DOHH2 (cell line): Measurements from ENCODE around the gene CASS4.

Experiments
- H3F3A ChIP-seq: fragments of 200-600 bp; sonication (generic), shearing (Covaris generic); 2 replicates; pipeline ENCODE4 v1.6.0; 2016; ENCODE audit warnings: antibody characterized with exemption, mild to moderate bottlenecking; ENCODE audit not compliant: control insufficient read depth, insufficient read depth
- H3K27ac ChIP-seq: fragments of 200-600 bp; sonication (generic); 2 replicates; pipeline ENCODE4 v1.5.1; 2014; ENCODE audit warnings: low read depth, mild to moderate bottlenecking, low read length, moderate library complexity
- H3K27me3 ChIP-seq: fragments of 200-600 bp; sonication (generic); 2 replicates; pipeline ENCODE4 v1.6.1; 2014; ENCODE audit warnings: mild to moderate bottlenecking, low read length, mixed read lengths; ENCODE audit not compliant: control insufficient read depth
- H3K36me3 ChIP-seq: fragments of 200-600 bp; sonication (generic); 2 replicates; pipeline ENCODE4 v1.6.1; 2014; ENCODE audit warnings: mild to moderate bottlenecking, low read length, moderate library complexity, mixed read lengths; ENCODE audit not compliant: control insufficient read depth
- H3K4me1 ChIP-seq: fragments of 200-600 bp; sonication (generic); 2 replicates; pipeline ENCODE4 v1.6.1; 2014; ENCODE audit warnings: mild to moderate bottlenecking, low read length, mixed read lengths; ENCODE audit not compliant: control insufficient read depth
- H3K4me2 ChIP-seq: fragments of 200-600 bp; sonication (generic); 2 replicates; pipeline ENCODE4 v1.6.0; 2014; ENCODE audit warnings: mild to moderate bottlenecking, low read length, moderate library complexity
- H3K4me3 ChIP-seq: fragments of 200-600 bp; sonication (generic); 2 replicates; pipeline ENCODE4 v1.5.1; 2014; ENCODE audit warnings: mild to moderate bottlenecking, low read length, mixed read lengths
- H3K79me2 ChIP-seq: fragments of 200-600 bp; sonication (generic); 2 replicates; pipeline ENCODE4 v1.6.1; 2014; ENCODE audit warnings: mild to moderate bottlenecking, low read length, mixed read lengths; ENCODE audit not compliant: control insufficient read depth
- H3K9me2 ChIP-seq: fragments of 200-600 bp; sonication (generic); replicated peaks from 2 replicates; pipeline ENCODE4 v1.6.1; 2014; ENCODE audit warnings: mild to moderate bottlenecking, low read length, mixed read lengths; ENCODE audit not compliant: control insufficient read depth
- H3K9me3 ChIP-seq: fragments of 200-600 bp; sonication (generic); 2 replicates; pipeline ENCODE4 v1.6.1; 2014; ENCODE audit warnings: antibody characterized with exemption, low read length, mixed read lengths; ENCODE audit not compliant: control insufficient read depth, insufficient read depth
- H4K20me1 ChIP-seq: fragments of 200-600 bp; sonication (generic); 2 replicates; pipeline ENCODE4 v1.6.0; 2014; ENCODE audit warnings: low read depth, mild to moderate bottlenecking, antibody characterized with exemption, low read length, moderate library complexity; ENCODE audit not compliant: control insufficient read depth, insufficient read depth
- EZH2phosphoT487 ChIP-seq: fragments of 200-600 bp; sonication (generic); IDR thresholded peaks from 2 replicates; pipeline ENCODE4 v1.6.1; 2017; ENCODE audit warnings: borderline replicate concordance, mild to moderate bottlenecking, antibody characterized with exemption, low read length, moderate library complexity, mixed read lengths
- TF ChIP-seq, protein P1 (sequence below): fragments of 200-600 bp; sonication (generic); IDR thresholded peaks from one replicate; pipeline ENCODE4 v1.5.1; 2014; ENCODE audit warnings: antibody characterized with exemption, mild to moderate bottlenecking, low read depth, low read length; ENCODE audit not compliant: poor library complexity, severe bottlenecking

Gene CASS4

DNA sequence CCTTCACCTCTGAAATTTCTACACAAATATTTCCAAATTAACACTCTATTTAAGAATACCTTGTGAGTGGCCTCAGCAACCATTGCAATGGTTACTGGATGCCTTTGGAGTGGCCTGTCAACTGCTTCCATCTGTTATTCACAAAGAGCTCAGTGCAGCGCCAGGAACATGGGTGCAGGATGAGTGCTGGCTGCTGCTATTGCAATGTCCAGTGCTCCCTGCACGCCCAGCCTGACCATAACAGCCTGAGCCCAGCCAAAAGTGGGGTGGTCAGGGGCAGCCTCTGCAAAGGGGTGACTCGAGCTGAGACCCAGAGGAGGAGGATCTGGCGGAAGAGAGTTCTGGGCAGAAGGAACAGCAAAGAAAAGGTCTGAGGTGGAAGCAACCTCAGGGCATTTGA is 18.4 kb downstream of the CASS4 start:
- H3K36me3 ChIP-seq: no peaks in the 10 kb centered on the region

DNA sequence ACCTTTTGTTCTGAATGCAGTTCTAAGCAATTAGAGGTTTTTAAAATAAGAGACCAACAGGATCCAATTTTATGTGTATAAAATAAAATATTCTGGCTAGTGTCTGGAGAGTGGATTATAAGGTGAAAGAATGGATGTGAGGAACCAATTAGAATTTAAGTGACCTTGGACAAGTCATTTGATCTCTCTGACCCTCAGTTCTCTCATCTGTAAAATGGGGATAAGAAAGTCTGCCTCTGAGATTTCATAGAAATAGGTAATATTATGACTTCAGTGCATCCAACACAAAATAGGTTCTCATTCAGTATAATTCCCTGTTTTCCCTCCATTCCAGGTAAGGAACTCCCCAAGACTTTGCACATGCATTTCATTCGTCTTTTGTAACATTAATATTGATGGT is 18.9 kb downstream of the CASS4 start:
- H3K79me2 ChIP-seq: no peaks in the 10 kb centered on the region
- no peaks in the 10 kb centered on the region for H3K36me3 ChIP-seq
- H3F3A ChIP-seq: 0 out of 2 replicates have a peak, but pooled peaks cover 3% of the 10 kb centered on the region
- H3K27me3 ChIP-seq: no peaks in the 10 kb centered on the region
- H3K4me2 ChIP-seq: no peak overlapping the region
- no peaks in the 10 kb centered on the region for H4K20me1 ChIP-seq
- no peaks in the 10 kb centered on the region for H3K9me2 ChIP-seq
- no peak overlapping the region for H3K27ac ChIP-seq
- H3K9me3 ChIP-seq: no peaks in the 10 kb centered on the region
- H3K4me1 ChIP-seq: peaks cover 29% of the 10 kb centered on the region
- TF ChIP-seq, protein P1, sequence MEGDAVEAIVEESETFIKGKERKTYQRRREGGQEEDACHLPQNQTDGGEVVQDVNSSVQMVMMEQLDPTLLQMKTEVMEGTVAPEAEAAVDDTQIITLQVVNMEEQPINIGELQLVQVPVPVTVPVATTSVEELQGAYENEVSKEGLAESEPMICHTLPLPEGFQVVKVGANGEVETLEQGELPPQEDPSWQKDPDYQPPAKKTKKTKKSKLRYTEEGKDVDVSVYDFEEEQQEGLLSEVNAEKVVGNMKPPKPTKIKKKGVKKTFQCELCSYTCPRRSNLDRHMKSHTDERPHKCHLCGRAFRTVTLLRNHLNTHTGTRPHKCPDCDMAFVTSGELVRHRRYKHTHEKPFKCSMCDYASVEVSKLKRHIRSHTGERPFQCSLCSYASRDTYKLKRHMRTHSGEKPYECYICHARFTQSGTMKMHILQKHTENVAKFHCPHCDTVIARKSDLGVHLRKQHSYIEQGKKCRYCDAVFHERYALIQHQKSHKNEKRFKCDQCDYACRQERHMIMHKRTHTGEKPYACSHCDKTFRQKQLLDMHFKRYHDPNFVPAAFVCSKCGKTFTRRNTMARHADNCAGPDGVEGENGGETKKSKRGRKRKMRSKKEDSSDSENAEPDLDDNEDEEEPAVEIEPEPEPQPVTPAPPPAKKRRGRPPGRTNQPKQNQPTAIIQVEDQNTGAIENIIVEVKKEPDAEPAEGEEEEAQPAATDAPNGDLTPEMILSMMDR: no peak
- no peak for TF ChIP-seq EZH2phosphoT487
- no peak overlapping the region for H3K4me3 ChIP-seq

More for the DNA sequence above, 18.4 kb downstream of the CASS4 start:
- no peaks in the 10 kb centered on the region for H4K20me1 ChIP-seq
- H3K4me3 ChIP-seq: no peak overlapping the region
- peaks cover 29% of the 10 kb centered on the region for H3K4me1 ChIP-seq
- TF ChIP-seq EZH2phosphoT487: no peak
- TF ChIP-seq, protein P1: no peak
- no peaks in the 10 kb centered on the region for H3K27me3 ChIP-seq
- 0 out of 2 replicates have a peak, but pooled peaks cover 3% of the 10 kb centered on the region for H3F3A ChIP-seq
- no peaks in the 10 kb centered on the region for H3K79me2 ChIP-seq
- no peak overlapping the region for H3K4me2 ChIP-seq
- H3K9me3 ChIP-seq: no peaks in the 10 kb centered on the region
- H3K27ac ChIP-seq: no peak overlapping the region
- H3K9me2 ChIP-seq: no peaks in the 10 kb centered on the region

GRCh38 chr20:56431471-56431870 is 19.4 kb downstream of the CASS4 start:
- H3K36me3 ChIP-seq: no peaks in the 10 kb centered on the region
- no peaks in the 10 kb centered on the region for H4K20me1 ChIP-seq
- 0 out of 2 replicates have a peak, but pooled peaks cover 3% of the 10 kb centered on the region for H3F3A ChIP-seq
- H3K4me3 ChIP-seq: no peak overlapping the region
- no peaks in the 10 kb centered on the region for H3K9me3 ChIP-seq
- H3K79me2 ChIP-seq: no peaks in the 10 kb centered on the region
- H3K4me2 ChIP-seq: no peak overlapping the region
- H3K9me2 ChIP-seq: no peaks in the 10 kb centered on the region
- H3K4me1 ChIP-seq: peaks cover 29% of the 10 kb centered on the region
- H3K27me3 ChIP-seq: no peaks in the 10 kb centered on the region
- no peak overlapping the region for H3K27ac ChIP-seq
- no peak for TF ChIP-seq EZH2phosphoT487
- TF ChIP-seq, protein P1: no peak
